Mesothelial cell of epicardium (in vitro differentiated cells): Measurements from ENCODE around the gene LIMS1. TPM values are rescaled to one million over a fixed set of nuclear protein-coding genes. Genes with fewer than 3 reads are reported as not detected.
"Not testable (repeated sequence)": the region's sequence is repeated elsewhere in the genome, so short reads cannot be mapped to it uniquely, and the experiment has no call there.

ENCODE experiments used
- DNase-seq, 2 experiments: peaks; one replicate each; pipeline ENCODE4 v3.0.0; 2021; ENCODE audit warnings: low spot score in 2 of 2; ENCODE audit not compliant: unreplicated experiment in 2 of 2
- H3K27ac Mint-ChIP-seq: 2 replicates; pipeline ENCODE4 v1.8.0; 2021; ENCODE audit warnings: mixed read lengths
- H3K27me3 Mint-ChIP-seq: 2 replicates; pipeline ENCODE4 v1.8.0; 2021; ENCODE audit warnings: low read depth, mixed read lengths
- H3K36me3 Mint-ChIP-seq: 2 replicates; pipeline ENCODE4 v1.8.0; 2021; ENCODE audit warnings: mixed read lengths
- H3K4me1 Mint-ChIP-seq: 2 replicates; pipeline ENCODE4 v1.8.0; 2021; ENCODE audit warnings: mixed read lengths
- H3K4me3 Mint-ChIP-seq: 2 replicates; pipeline ENCODE4 v1.8.0; 2021; ENCODE audit warnings: mild to moderate bottlenecking, moderate library complexity, mixed read lengths
- H3K9me3 Mint-ChIP-seq: 2 replicates; pipeline ENCODE4 v1.8.0; 2021; ENCODE audit warnings: mixed read lengths
- CTCF ChIP-seq: fragments of 200-600 bp; sonication (generic); IDR thresholded peaks from one replicate; pipeline ENCODE4 v1.5.0; 2021; ENCODE audit warnings: antibody characterized with exemption; ENCODE audit not compliant: unreplicated experiment
- total RNA-seq: library from RNA; stranded (reverse); gene quantifications from 3 replicates; pipeline ENCODE4 v1.2.1, GENCODE V29; 2021

Gene LIMS1
- total RNA-seq, 1 donor from 2014 or later: 46.6 TPM

GRCh38 chr2:108524688-108525087, 9.6 kb upstream of the LIMS1 start:
- not testable (repeated sequence) for H3K27me3 Mint-ChIP-seq, H3K9me3 Mint-ChIP-seq, H3K36me3 Mint-ChIP-seq, H3K4me3 Mint-ChIP-seq, DNase-seq, H3K4me1 Mint-ChIP-seq, H3K27ac Mint-ChIP-seq

GRCh38 chr2:108525258-108525657, 9.0 kb upstream of the LIMS1 start:
- not testable (repeated sequence) for H3K27me3 Mint-ChIP-seq, DNase-seq, H3K9me3 Mint-ChIP-seq, H3K27ac Mint-ChIP-seq, H3K4me3 Mint-ChIP-seq, H3K4me1 Mint-ChIP-seq, H3K36me3 Mint-ChIP-seq

- no peaks in the 10 kb centered on the region for H3K9me3 Mint-ChIP-seq
- no peak for DNase-seq
- peaks cover 23% of the 10 kb centered on the region for H3K4me1 Mint-ChIP-seq
- no peak for TF ChIP-seq CTCF
- H3K36me3 Mint-ChIP-seq: no peaks in the 10 kb centered on the region
- no peaks in the 10 kb centered on the region for H3K27me3 Mint-ChIP-seq
- H3K4me3 Mint-ChIP-seq: no peak overlapping the region
- H3K27ac Mint-ChIP-seq: no peak overlapping the region
Measured at GRCh38 chr2:108531674-108532055, 2.6 kb upstream of the LIMS1 start.

DNA sequence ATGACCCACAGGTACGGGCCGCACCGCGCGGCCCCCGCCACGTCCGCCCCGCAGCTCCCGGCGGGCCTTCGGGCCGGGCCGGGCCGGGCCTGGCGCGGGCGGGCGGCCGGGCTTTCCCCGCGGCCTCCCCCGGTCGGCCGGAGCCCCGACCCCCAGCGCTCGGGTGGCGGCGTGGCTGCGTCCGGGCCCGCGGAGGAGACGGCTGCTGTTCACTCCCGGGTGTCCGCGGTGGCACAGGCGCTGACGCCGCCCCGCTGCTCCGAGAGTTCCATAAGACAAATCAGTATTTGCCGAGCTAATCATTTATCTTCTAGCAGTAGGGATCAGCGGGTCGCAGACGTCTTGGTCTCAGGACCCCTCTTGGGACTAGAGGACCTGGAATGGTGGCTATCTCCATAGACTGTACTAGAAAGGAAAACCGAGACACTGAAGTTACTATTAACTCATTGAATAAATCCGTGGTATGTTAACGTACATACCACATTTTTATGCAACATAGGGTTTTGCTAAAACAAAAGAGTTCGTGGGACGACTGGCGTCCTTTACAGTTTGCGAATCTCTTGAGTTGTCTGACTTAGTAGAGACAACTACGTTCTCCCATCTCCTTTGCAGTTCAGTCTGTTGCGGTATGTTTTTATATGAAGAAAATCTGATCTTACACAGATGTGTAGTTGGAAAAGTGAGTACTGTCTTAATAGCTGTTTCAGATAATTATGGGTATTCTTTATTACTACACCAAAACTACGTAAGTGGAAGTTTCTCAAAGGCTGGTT, 500 bp downstream of the LIMS1 start:
- TF ChIP-seq CTCF: no peak

DNA sequence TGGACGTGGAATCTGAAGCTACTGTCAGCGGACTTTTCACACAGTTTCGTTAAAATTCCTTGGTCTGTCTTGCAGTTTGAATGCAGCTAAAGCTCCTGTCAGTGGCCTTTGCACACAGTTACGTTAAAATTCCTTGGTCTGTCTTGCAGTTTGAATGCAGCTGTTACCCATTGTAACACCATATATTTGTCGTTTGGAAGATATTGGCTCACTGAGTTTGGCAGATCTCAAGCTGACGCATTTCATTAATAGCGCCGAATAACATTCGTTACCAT, 1.0 kb downstream of the LIMS1 start:
- no peaks in the 10 kb centered on the region for H3K36me3 Mint-ChIP-seq
- no peak for TF ChIP-seq CTCF
- peak overlapping the region; percentile 97 for H3K4me3 Mint-ChIP-seq
- H3K27me3 Mint-ChIP-seq: no peaks in the 10 kb centered on the region
- H3K9me3 Mint-ChIP-seq: no peaks in the 10 kb centered on the region
- peaks cover 37% of the 10 kb centered on the region for H3K4me1 Mint-ChIP-seq
- no peak for DNase-seq
- H3K27ac Mint-ChIP-seq: peak overlapping the region; percentile 99

More for the DNA sequence above, 500 bp downstream of the LIMS1 start:
- Mint-ChIP-seq H3K4me3 (peak overlapping the region; percentile 97), H3K36me3 (no peaks in the 10 kb centered on the region), H3K9me3 (no peaks in the 10 kb centered on the region), H3K27me3 (no peaks in the 10 kb centered on the region), H3K27ac (peak overlapping the region; percentile 99), H3K4me1 (peaks cover 37% of the 10 kb centered on the region)
- peak; percentile 24 to 62 for DNase-seq

DNA sequence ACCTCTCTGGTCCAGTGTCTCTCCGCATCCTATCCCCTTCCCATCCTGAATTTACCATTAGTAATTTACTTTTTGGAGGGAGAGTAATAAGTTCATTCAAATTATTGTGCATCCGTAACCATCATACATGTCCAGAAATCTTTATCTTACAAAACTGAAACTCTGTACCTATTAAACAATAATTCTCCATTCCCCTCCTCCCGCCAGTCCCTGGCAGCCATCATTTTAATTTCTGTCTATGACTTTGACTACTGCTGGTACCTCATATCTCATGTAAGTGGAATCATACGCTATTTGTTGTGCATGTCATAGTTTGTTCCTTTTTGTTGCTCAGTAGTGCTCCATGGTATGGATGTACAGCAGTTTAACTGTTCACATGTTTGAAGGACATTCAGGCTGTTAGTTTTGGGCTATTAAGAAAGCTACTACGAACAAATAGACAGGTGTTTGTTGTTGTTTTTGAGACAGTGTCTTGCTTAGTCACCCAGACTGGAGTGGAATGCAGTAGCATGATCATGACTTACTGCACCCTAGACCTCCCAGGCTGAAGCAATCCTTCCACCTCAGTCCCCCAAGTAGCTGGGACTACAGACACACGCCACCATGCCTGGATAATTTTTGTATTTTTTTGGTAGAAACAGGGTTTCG, 2.0 kb downstream of the LIMS1 start:
- Mint-ChIP-seq H3K4me1 (peaks cover 38% of the 10 kb centered on the region), H3K36me3 (no peaks in the 10 kb centered on the region)

More for the DNA sequence above, 2.0 kb downstream of the LIMS1 start:
- Mint-ChIP-seq H3K27me3 (no peaks in the 10 kb centered on the region), H3K9me3 (no peaks in the 10 kb centered on the region), H3K4me3 (peak overlapping the region; percentile 51), H3K27ac (peak overlapping the region; percentile 51)
- no peak for DNase-seq
- no peak for TF ChIP-seq CTCF
